ENCODE results near the gene KRT40. TPM values are rescaled to one million over a fixed set of nuclear protein-coding genes. Genes with fewer than 3 reads are reported as not detected.

The KRT40 gene
- total and polyA plus RNA-seq, 2 of the 4 experiments (the other 2 are of a cell fraction), result not detected

DNA sequence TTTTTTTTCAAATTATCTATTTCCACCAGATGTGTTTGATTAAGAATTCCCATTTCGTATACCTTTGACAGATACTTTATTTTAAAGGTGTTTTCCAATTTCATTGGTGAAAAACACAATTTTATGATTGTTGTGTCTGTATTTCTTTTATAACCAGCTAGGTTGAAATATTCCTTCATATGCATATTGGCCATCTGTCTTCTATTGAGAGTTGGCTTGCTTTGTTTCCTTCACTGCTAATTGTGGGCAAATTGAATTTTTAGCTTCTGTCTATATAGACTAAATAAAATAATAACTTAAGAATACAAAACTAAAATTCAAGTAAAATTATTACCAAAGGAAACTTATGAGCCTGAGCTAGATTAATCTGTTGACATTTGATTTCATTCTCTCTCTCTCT is 11.0 kb upstream of the KRT40 start:
- Histone ChIP-seq H3K18ac (ENCODE audit: low read depth, low read length) (no peak overlapping the region), H3K9ac (ENCODE audit: low read depth, low read length) (no peak overlapping the region), H2BK120ac (ENCODE audit: low read depth, low read length) (no peak overlapping the region), H3K36me3 (ENCODE audit: control insufficient read depth, insufficient read depth, low read length) (no peaks in the 10 kb centered on the region), H4K20me1 (ENCODE audit: insufficient read depth, low read length) (no peaks in the 10 kb centered on the region), H4K5ac (ENCODE audit: low read depth, low read length) (no peak overlapping the region), H2AK9ac (replicated peaks; ENCODE audit: low read depth, low read length, poor library complexity) (no peak overlapping the region), H2AFZ (replicated peaks; ENCODE audit: low read length, poor library complexity) (no peak overlapping the region), H4K91ac (ENCODE audit: insufficient read depth, low read depth, low read length) (no peak overlapping the region), H3K9me3 (ENCODE audit: control insufficient read depth, insufficient read depth, low read length) (no peaks in the 10 kb centered on the region), H3K27me3 (ENCODE audit: control insufficient read depth, insufficient read depth, low read length) (no peaks in the 10 kb centered on the region), H3K4ac (ENCODE audit: low read depth, low read length) (no peak overlapping the region), H2BK20ac (ENCODE audit: low read depth, low read length) (no peak overlapping the region), H3K4me3 (ENCODE audit: insufficient read depth, low read depth, low read length) (no peak overlapping the region), H4K8ac (ENCODE audit: low read depth in 2 of 2, low read length in 2 of 2) (no peak overlapping the region), H3K56ac (ENCODE audit: extremely low read depth, insufficient read depth, low read length) (no peak overlapping the region), H3K27ac (ENCODE audit: insufficient read depth, low read length) (no peak overlapping the region), H3K9me1 (ENCODE audit: insufficient read depth, low read length) (no peaks in the 10 kb centered on the region), H2BK15ac (ENCODE audit: low read depth, low read length) (no peak overlapping the region), H3K79me1 (ENCODE audit: low read depth in 1 of 2, low read length in 2 of 2) (no peaks in the 10 kb centered on the region), H3K4me2 (ENCODE audit: low read depth, low read length) (no peak overlapping the region), H3K14ac (replicated peaks; ENCODE audit: low read depth, low read length) (no peak overlapping the region), H3K23ac (ENCODE audit: low read depth, low read length) (no peak overlapping the region), H2BK5ac (ENCODE audit: low read depth, low read length, poor library complexity, severe bottlenecking) (no peak overlapping the region), H2AK5ac (ENCODE audit: low read depth, low read length) (no peak overlapping the region), H3K4me1 (ENCODE audit: control insufficient read depth, insufficient read depth, low read length) (no peaks in the 10 kb centered on the region)
- no peak for TF ChIP-seq POLR2A (IDR thresholded peaks at IDR 0.05; ENCODE audit: low read depth, low read length)
- no peak for TF ChIP-seq CTCF (conservative IDR thresholded peaks at IDR 0.05; ENCODE audit: low read depth, low read length)
- no peak for TF ChIP-seq FOS (IDR thresholded peaks at IDR 0.05; ENCODE audit: low read depth, low read length)
- no peak for TF ChIP-seq USF2 (IDR thresholded peaks at IDR 0.05; ENCODE audit: low read depth, low read length)
- TF ChIP-seq, protein P1, sequence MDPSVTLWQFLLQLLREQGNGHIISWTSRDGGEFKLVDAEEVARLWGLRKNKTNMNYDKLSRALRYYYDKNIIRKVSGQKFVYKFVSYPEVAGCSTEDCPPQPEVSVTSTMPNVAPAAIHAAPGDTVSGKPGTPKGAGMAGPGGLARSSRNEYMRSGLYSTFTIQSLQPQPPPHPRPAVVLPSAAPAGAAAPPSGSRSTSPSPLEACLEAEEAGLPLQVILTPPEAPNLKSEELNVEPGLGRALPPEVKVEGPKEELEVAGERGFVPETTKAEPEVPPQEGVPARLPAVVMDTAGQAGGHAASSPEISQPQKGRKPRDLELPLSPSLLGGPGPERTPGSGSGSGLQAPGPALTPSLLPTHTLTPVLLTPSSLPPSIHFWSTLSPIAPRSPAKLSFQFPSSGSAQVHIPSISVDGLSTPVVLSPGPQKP (IDR thresholded peaks at IDR 0.05; ENCODE audit: borderline replicate concordance, low read depth, low read length), result no peak
- TF ChIP-seq CHD1 (IDR thresholded peaks at IDR 0.05; ENCODE audit: low read depth, low read length), result no peak
- no peak for TF ChIP-seq MAZ (IDR thresholded peaks at IDR 0.05; ENCODE audit: borderline replicate concordance, low read depth, low read length)
- no peak for TF ChIP-seq BHLHE40 (IDR thresholded peaks at IDR 0.05; ENCODE audit: low read depth, low read length)
- no peak for TF ChIP-seq RAD21 (IDR thresholded peaks at IDR 0.05; ENCODE audit: low read length)
- no peak for TF ChIP-seq NFE2L2 (IDR thresholded peaks at IDR 0.05; ENCODE audit: low read depth, low read length)
- TF ChIP-seq MAFK (IDR thresholded peaks at IDR 0.05; ENCODE audit: low read depth, low read length), result no peak
- TF ChIP-seq RCOR1 (IDR thresholded peaks at IDR 0.05; ENCODE audit: insufficient replicate concordance, low read length), result no peak
- TF ChIP-seq SMC3 (IDR thresholded peaks at IDR 0.05; ENCODE audit: low read depth, low read length), result no peak
- TF ChIP-seq MXI1 (IDR thresholded peaks at IDR 0.05; ENCODE audit: borderline replicate concordance, low read depth, low read length), result no peak
- no peak for TF ChIP-seq RFX5 (IDR thresholded peaks at IDR 0.05; ENCODE audit: low read depth, low read length)
- TF ChIP-seq CEBPB (IDR thresholded peaks at IDR 0.05; ENCODE audit: low read depth, low read length), result no peak
- CTCF ChIA-PET, result no interaction called here
- BruUV-seq (replicated peaks), result no TSS peak
- no peak for ATAC-seq (ENCODE audit: low read depth)
- dilution Hi-C loops (cut with HindIII; ENCODE audit: low sequenced_read_pairs, unreplicated experiment), result no loop called here
- in situ Hi-C loops (cut with MboI; ENCODE audit: low sequenced_read_pairs), result no loop called here
- WGBS, 2 experiments (ENCODE audit: extremely low coverage in 2 of 2, insufficient read length in 1 of 2), result no CpG with 5 or more reads among the region's 1 CpG
- no peak for DNase-seq
- POLR2A ChIA-PET (ENCODE audit: unreplicated experiment), result no interaction called here
- intact Hi-C loops (cut with micrococcal nuclease), result no loop called here

Data from IMR-90 (cell line).